ENCODE measurements around the gene DOCK4. TPM values are rescaled to one million over a fixed set of nuclear protein-coding genes. Genes with fewer than 3 reads are reported as not detected.
A peak's percentile ranks its signal among the peaks of the same experiment; 100 is the strongest.

DOCK4 gene
- total RNA-seq, 4 donors from 2014 or later, result 14.0 to 48.1 (median 30.9) TPM

GRCh38 chr7:111815354-111815753 is 390.8 kb downstream of the DOCK4 start:
- intact Hi-C loops (cut with DNase I), result no loop called here
- no peaks in the 10 kb centered on the region for H3K36me3 ChIP-seq
- 100% methylated on average over 1 of the region's 1 CpG for whole genome bisulfite sequencing, 2 donors

GRCh38 chr7:111813306-111813705 is 392.9 kb downstream of the DOCK4 start:
- no peak for DNase-seq
- TF ChIP-seq, protein P1, sequence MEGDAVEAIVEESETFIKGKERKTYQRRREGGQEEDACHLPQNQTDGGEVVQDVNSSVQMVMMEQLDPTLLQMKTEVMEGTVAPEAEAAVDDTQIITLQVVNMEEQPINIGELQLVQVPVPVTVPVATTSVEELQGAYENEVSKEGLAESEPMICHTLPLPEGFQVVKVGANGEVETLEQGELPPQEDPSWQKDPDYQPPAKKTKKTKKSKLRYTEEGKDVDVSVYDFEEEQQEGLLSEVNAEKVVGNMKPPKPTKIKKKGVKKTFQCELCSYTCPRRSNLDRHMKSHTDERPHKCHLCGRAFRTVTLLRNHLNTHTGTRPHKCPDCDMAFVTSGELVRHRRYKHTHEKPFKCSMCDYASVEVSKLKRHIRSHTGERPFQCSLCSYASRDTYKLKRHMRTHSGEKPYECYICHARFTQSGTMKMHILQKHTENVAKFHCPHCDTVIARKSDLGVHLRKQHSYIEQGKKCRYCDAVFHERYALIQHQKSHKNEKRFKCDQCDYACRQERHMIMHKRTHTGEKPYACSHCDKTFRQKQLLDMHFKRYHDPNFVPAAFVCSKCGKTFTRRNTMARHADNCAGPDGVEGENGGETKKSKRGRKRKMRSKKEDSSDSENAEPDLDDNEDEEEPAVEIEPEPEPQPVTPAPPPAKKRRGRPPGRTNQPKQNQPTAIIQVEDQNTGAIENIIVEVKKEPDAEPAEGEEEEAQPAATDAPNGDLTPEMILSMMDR (IDR thresholded peaks at IDR 0.05), result no peak
- TF ChIP-seq POLR2A (IDR thresholded peaks at IDR 0.05), result no peak
- Histone ChIP-seq H3K27me3 (no peaks in the 10 kb centered on the region), H3K27ac (no peak overlapping the region), H3K4me3 (replicated peaks in 1 of 3) (no peak overlapping the region), H3K9me3 (no peaks in the 10 kb centered on the region), H3K4me1 (no peaks in the 10 kb centered on the region), H3K36me3 (no peaks in the 10 kb centered on the region)
- intact Hi-C loops (cut with DNase I), result no loop called here
- 95 to 97% methylated on average over 4 of the region's 4 CpGs for WGBS, 2 donors

More at GRCh38 chr7:111815354-111815753, 390.8 kb downstream of the DOCK4 start:
- no peak for TF ChIP-seq POLR2A (IDR thresholded peaks at IDR 0.05)
- TF ChIP-seq, protein P1 (IDR thresholded peaks at IDR 0.05), result no peak
- DNase-seq, result no peak
- Histone ChIP-seq H3K27ac (no peak overlapping the region), H3K27me3 (no peaks in the 10 kb centered on the region), H3K4me1 (no peaks in the 10 kb centered on the region), H3K4me3 (replicated peaks in 1 of 3) (no peak overlapping the region), H3K9me3 (no peaks in the 10 kb centered on the region)

DNA sequence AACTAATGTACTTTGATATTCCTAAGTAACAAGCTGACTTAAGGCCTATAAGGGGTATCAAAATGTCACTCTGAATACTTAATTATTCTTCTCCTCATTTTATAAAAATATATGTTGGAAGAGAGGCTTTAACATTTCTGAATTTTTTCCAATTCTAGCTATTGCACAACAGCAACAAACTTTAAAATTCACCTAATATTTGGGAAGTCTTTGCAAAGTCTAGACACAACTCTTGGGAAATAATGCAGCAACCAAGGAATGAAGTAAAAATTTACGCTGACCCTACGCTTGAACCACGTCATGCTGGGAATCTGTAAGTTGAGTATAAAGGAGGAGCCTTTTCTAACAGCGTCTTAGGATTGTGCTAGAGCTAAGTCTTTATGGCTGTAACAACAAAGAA is 400.0 kb downstream of the DOCK4 start:
- H3K36me3 ChIP-seq, result no peaks in the 10 kb centered on the region
- H3K4me1 ChIP-seq, result peaks cover 0 to 5% of the 10 kb centered on the region in 2 donors
- DNase-seq, result no peak
- WGBS, 2 donors, result 94 to 95% methylated on average over 4 of the region's 4 CpGs
- intact Hi-C loops (cut with DNase I), result no loop called here
- H3K27ac ChIP-seq, result no peak overlapping the region
- H3K4me3 ChIP-seq (replicated peaks in 1 of 3), result no peak overlapping the region
- TF ChIP-seq, protein P1 (IDR thresholded peaks at IDR 0.05), result no peak
- no peak for TF ChIP-seq POLR2A (IDR thresholded peaks at IDR 0.05)
- H3K9me3 ChIP-seq, result no peaks in the 10 kb centered on the region
- H3K27me3 ChIP-seq, result no peaks in the 10 kb centered on the region

GRCh38 chr7:111803015-111803758 is 403.0 kb downstream of the DOCK4 start:
- DNase-seq, result no peak
- Histone ChIP-seq H3K4me3 (replicated peaks in 1 of 3) (no peak overlapping the region), H3K27me3 (no peaks in the 10 kb centered on the region), H3K9me3 (no peaks in the 10 kb centered on the region), H3K4me1 (peaks cover 0 to 5% of the 10 kb centered on the region in 2 donors), H3K36me3 (no peaks in the 10 kb centered on the region), H3K27ac (peak overlapping the region in 1 of 3 donors; percentile 31)
- intact Hi-C loops (cut with DNase I), result no loop called here
- WGBS, 2 donors, result 82% methylated on average over 3 of the region's 3 CpGs
- TF ChIP-seq, protein P1 (IDR thresholded peaks at IDR 0.05), result no peak
- no peak for TF ChIP-seq POLR2A (IDR thresholded peaks at IDR 0.05)

DNA sequence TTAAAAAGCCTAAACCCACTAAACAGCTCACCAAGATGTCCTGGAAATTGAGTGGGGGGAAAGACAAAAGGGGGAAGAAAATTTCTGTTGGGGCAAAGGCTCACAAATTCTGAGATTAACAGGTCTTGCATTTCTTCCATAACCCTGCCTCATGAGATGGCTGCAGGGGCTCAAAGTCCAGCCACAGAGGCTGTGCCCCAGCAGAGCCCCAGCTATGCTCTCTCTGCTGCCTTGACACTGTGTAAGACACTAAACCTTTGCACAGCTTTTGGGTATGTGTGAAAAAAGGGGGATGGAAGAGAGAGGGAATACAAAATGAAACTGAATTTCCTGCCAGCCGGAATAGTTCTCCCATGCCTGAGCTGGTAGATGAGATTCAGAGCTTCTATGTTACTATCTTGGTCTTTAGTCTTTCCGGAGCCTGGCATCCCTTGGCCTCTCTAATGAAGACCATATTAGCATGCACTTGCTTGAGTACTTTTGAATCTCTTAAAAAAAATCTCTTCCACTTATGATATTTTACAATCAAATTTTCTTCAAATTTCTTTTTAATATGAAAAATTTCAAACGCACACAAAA is 403.9 kb downstream of the DOCK4 start:
- intact Hi-C loops (cut with DNase I), result no loop called here
- TF ChIP-seq, protein P1 (IDR thresholded peaks at IDR 0.05), result no peak
- TF ChIP-seq POLR2A (IDR thresholded peaks at IDR 0.05), result no peak
- H3K27ac ChIP-seq, result no peak overlapping the region
- WGBS, 2 donors, result 94 to 96% methylated on average over 3 of the region's 3 CpGs
- DNase-seq, result no peak
- peaks cover 0 to 5% of the 10 kb centered on the region in 2 donors for H3K4me1 ChIP-seq
- no peaks in the 10 kb centered on the region for H3K9me3 ChIP-seq
- no peaks in the 10 kb centered on the region for H3K36me3 ChIP-seq
- H3K27me3 ChIP-seq, result no peaks in the 10 kb centered on the region
- no peak overlapping the region for H3K4me3 ChIP-seq (replicated peaks in 1 of 3)

All from thyroid gland (tissue), 4 donors.